Measurements from ENCODE around the gene NADSYN1. TPM values are rescaled to one million over a fixed set of nuclear protein-coding genes. Genes with fewer than 3 reads are reported as not detected.

NADSYN1 gene
- total RNA-seq, 3 donors from 2014 or later: 112 to 210 (median 141) TPM

GRCh38 chr11:71429701-71430100 lies 23.3 kb upstream of the NADSYN1 start:
- no peaks in the 10 kb centered on the region for H3K36me3 ChIP-seq (ENCODE audit: low read depth)

GRCh38 chr11:71430166-71430565 lies 22.8 kb upstream of the NADSYN1 start:
- no peak for TF ChIP-seq CTCF (IDR thresholded peaks at IDR 0.05)
- no peaks in the 10 kb centered on the region for H3K36me3 ChIP-seq (ENCODE audit: low read depth)
- ATAC-seq: no peak
- no peak for DNase-seq
- H3K4me3 ChIP-seq: no peak overlapping the region
- intact Hi-C loops (cut with DNase I, micrococcal nuclease): no loop called here
- H3K4me1 ChIP-seq (ENCODE audit: low read depth): peaks cover 12% of the 10 kb centered on the region
- no peaks in the 10 kb centered on the region for H3K9me3 ChIP-seq

More at GRCh38 chr11:71429701-71430100, 23.3 kb upstream of the NADSYN1 start:
- intact Hi-C loops (cut with DNase I, micrococcal nuclease): no loop called here
- Histone ChIP-seq H3K9me3 (no peaks in the 10 kb centered on the region), H3K4me1 (ENCODE audit: low read depth) (peaks cover 12% of the 10 kb centered on the region), H3K4me3 (no peak overlapping the region)
- TF ChIP-seq CTCF (IDR thresholded peaks at IDR 0.05): no peak
- DNase-seq (no peak), ATAC-seq (no peak)

- Histone ChIP-seq H3K4me3 (no peak overlapping the region), H3K9me3 (no peaks in the 10 kb centered on the region), H3K4me1 (ENCODE audit: low read depth) (peaks cover 12% of the 10 kb centered on the region), H3K36me3 (ENCODE audit: low read depth) (no peaks in the 10 kb centered on the region)
- intact Hi-C loops (cut with DNase I, micrococcal nuclease): no loop called here
- ATAC-seq (no peak), DNase-seq (no peak)
- TF ChIP-seq CTCF (IDR thresholded peaks at IDR 0.05): no peak
These were observed 21.7 kb upstream of the NADSYN1 start for GRCh38 chr11:71431271-71431670.

- H3K36me3 ChIP-seq (ENCODE audit: low read depth): no peaks in the 10 kb centered on the region
- DNase-seq: no peak
- H3K4me3 ChIP-seq: no peak overlapping the region
- peak; percentile 50 for ATAC-seq
- peaks cover 12% of the 10 kb centered on the region for H3K4me1 ChIP-seq (ENCODE audit: low read depth)
- no peak for TF ChIP-seq CTCF (IDR thresholded peaks at IDR 0.05)
- no peaks in the 10 kb centered on the region for H3K9me3 ChIP-seq
- intact Hi-C loops (cut with DNase I, micrococcal nuclease): no loop called here
These were observed 20.0 kb upstream of the NADSYN1 start for GRCh38 chr11:71432761-71433647.

GRCh38 chr11:71433648-71434450 lies 19.2 kb upstream of the NADSYN1 start:
- no peak overlapping the region for H3K4me3 ChIP-seq
- no peak for TF ChIP-seq CTCF (IDR thresholded peaks at IDR 0.05)
- no peaks in the 10 kb centered on the region for H3K36me3 ChIP-seq (ENCODE audit: low read depth)
- H3K9me3 ChIP-seq: no peaks in the 10 kb centered on the region
- intact Hi-C loops (cut with DNase I, micrococcal nuclease): no loop called here
- ATAC-seq (peak; percentile 92), DNase-seq (peak in 2 of 3 donors; percentile 64 to 74)
- H3K4me1 ChIP-seq (ENCODE audit: low read depth): peaks cover 12% of the 10 kb centered on the region
